HepG2 (cell line): ENCODE data around the gene TUBA4B. TPM values are rescaled to one million over a fixed set of nuclear protein-coding genes. Genes with fewer than 3 reads are reported as not detected.

ENCODE experiments used
- CBX2 ChIP-seq, 2 experiments: fragments of 200-600 bp in 1 of 2; sonication (generic); formaldehyde crosslinking in 1 of 2; IDR thresholded peaks; 2 replicates each; pipeline versions ENCODE4 v1.7.0 to v1.8.1; 2018 to 2022; ENCODE audit warnings: low read depth in 2 of 2, low read length in 1 of 2, mild to moderate bottlenecking in 1 of 2, missing genetic modification reagents in 1 of 2
- CREB1 ChIP-seq, 2 experiments: fragments of 450-650 bp in 1 of 2; IDR thresholded peaks; 2 replicates each; pipeline ENCODE4 v1.6.1; 2016 to 2017; ENCODE audit warnings: control low read depth in 1 of 2, mild to moderate bottlenecking in 1 of 2, missing compliant biosample characterization in 1 of 2, missing genetic modification characterization in 1 of 2
- CTCF ChIP-seq: sonication (generic); formaldehyde crosslinking; IDR thresholded peaks from 2 replicates; pipeline ENCODE4 v1.5.0; 2020; ENCODE audit warnings: mild to moderate bottlenecking, missing genetic modification reagents, moderate library complexity
- FOXK2 ChIP-seq: fragments of 450-650 bp; IDR thresholded peaks from 2 replicates; pipeline ENCODE4 v1.6.1; 2016
- GABPA ChIP-seq, 2 experiments: IDR thresholded peaks; 2 replicates each; pipeline ENCODE4 v1.6.1; 2011 to 2016; ENCODE audit warnings: low read depth in 2 of 2, low read length in 1 of 2, missing biosample characterization in 1 of 2, missing genetic modification characterization in 1 of 2
- HCFC1 ChIP-seq: fragments of 150-350 bp; IDR thresholded peaks from 2 replicates; pipeline ENCODE4 v1.6.1; 2014; ENCODE audit warnings: low read depth, low read length
- HNF1B ChIP-seq: sonication (generic); formaldehyde crosslinking; IDR thresholded peaks from 2 replicates; pipeline ENCODE4 v1.5.1; 2020; ENCODE audit warnings: mild to moderate bottlenecking, moderate library complexity, missing genetic modification reagents
- KDM5B ChIP-seq: sonication (generic); formaldehyde crosslinking; IDR thresholded peaks from 2 replicates; pipeline ENCODE4 v1.4.0; 2020; ENCODE audit warnings: missing genetic modification reagents, mild to moderate bottlenecking, borderline replicate concordance
- KLF13 ChIP-seq: sonication (generic); formaldehyde crosslinking; IDR thresholded peaks from 2 replicates; pipeline ENCODE4 v1.4.0; 2020; ENCODE audit warnings: mild to moderate bottlenecking, missing genetic modification reagents
- MED13 ChIP-seq: sonication (generic); formaldehyde crosslinking; IDR thresholded peaks from 2 replicates; pipeline ENCODE4 v1.5.0; 2020; ENCODE audit warnings: missing genetic modification reagents
- NR2F6 ChIP-seq, 2 experiments: IDR thresholded peaks; 2 replicates each; pipeline ENCODE4 v1.6.1; 2016; ENCODE audit warnings: antibody characterized with exemption in 1 of 2, mild to moderate bottlenecking in 1 of 2
- PPARG ChIP-seq: conservative IDR thresholded peaks from 2 replicates; pipeline ENCODE4 v1.6.1; 2016; ENCODE audit warnings: missing biosample characterization, missing genetic modification reagents
- REPIN1 ChIP-seq: sonication (generic); formaldehyde crosslinking; IDR thresholded peaks from 2 replicates; pipeline ENCODE4 v1.8.0; 2022; ENCODE audit warnings: missing genetic modification reagents, low read depth, mild to moderate bottlenecking, borderline replicate concordance
- ZBTB14 ChIP-seq: sonication (generic); formaldehyde crosslinking; IDR thresholded peaks from 2 replicates; pipeline ENCODE4 v1.4.0; 2020; ENCODE audit warnings: missing genetic modification reagents
- ZBTB26 ChIP-seq: IDR thresholded peaks from 2 replicates; pipeline ENCODE4 v1.6.1; 2016; ENCODE audit warnings: missing compliant biosample characterization, missing genetic modification reagents, borderline replicate concordance
- ZMYM4 ChIP-seq: sonication (generic); formaldehyde crosslinking; IDR thresholded peaks from 2 replicates; pipeline ENCODE4 v1.8.1; 2023; ENCODE audit warnings: mild to moderate bottlenecking, missing genetic modification reagents
- ZNF24 ChIP-seq: fragments of 450-650 bp; IDR thresholded peaks from 2 replicates; pipeline ENCODE4 v1.6.1; 2017; ENCODE audit warnings: antibody characterized with exemption, mild to moderate bottlenecking
- ZNF263 ChIP-seq: sonication (generic); formaldehyde crosslinking; IDR thresholded peaks from 2 replicates; pipeline ENCODE4 v1.4.0; 2020; ENCODE audit warnings: missing genetic modification reagents
- ZNF343 ChIP-seq: sonication (generic); formaldehyde crosslinking; IDR thresholded peaks from 2 replicates; pipeline ENCODE4 v1.4.0; 2020; ENCODE audit warnings: mild to moderate bottlenecking, missing genetic modification reagents
- ZNF350 ChIP-seq: sonication (generic); formaldehyde crosslinking; IDR thresholded peaks from 2 replicates; pipeline ENCODE4 v1.4.0; 2020; ENCODE audit warnings: mild to moderate bottlenecking, low read depth, missing genetic modification reagents, borderline replicate concordance
- ZNF607 ChIP-seq: sonication (generic); formaldehyde crosslinking; IDR thresholded peaks from 2 replicates; pipeline ENCODE4 v1.5.1; 2020; ENCODE audit warnings: missing genetic modification reagents, mild to moderate bottlenecking, borderline replicate concordance
- ZNF850 ChIP-seq: sonication (generic); formaldehyde crosslinking; conservative IDR thresholded peaks from 2 replicates; pipeline ENCODE4 v1.9.0; 2021; ENCODE audit warnings: mild to moderate bottlenecking, missing genetic modification reagents
- polyA plus RNA-seq, 8 experiments: library from polyadenylated mRNA; depleted of rRNA in 3 of 8; stranded (reverse) in 7 of 8; unstranded in 1 of 8; fragments of >200 nt; fragmentation: Illumina TruSeq in 4 of 8; extraction: Trizol in 4 of 8; gene quantifications; 2 replicates each; pipeline versions ENCODE4 v1.2.1 to v1.2.3, GENCODE V29; 2011 to 2016; ENCODE audit warnings: low read depth in 4 of 8, missing spikeins in 1 of 8, mixed read lengths in 1 of 8; ENCODE audit not compliant: insufficient read depth in 1 of 8
- total RNA-seq, 5 experiments: library from RNA; depleted of rRNA; stranded (reverse); fragments of >200 nt; fragmentation: Illumina TruSeq; extraction: Trizol; gene quantifications; 2 replicates each; pipeline ENCODE4 v1.2.3, GENCODE V29; 2016; ENCODE audit warnings: low read depth in 1 of 5

The TUBA4B gene
- total and polyA plus RNA-seq, 2 of the 13 experiments (the other 11 are each of a cell fraction or from before 2014, with no cell fraction given) = 0.18 to 0.22 TPM

- peak; percentile 80 for TF ChIP-seq KDM5B (CRISPR knock-in tag)
- no peak; the same call in 1 of the 2 replicates for TF ChIP-seq KLF13
- no peak for TF ChIP-seq ZNF24
- TF ChIP-seq REPIN1 (CRISPR knock-in tag) = peak; percentile 29; the same call in 1 of the 2 replicates
- TF ChIP-seq ZBTB14 (CRISPR knock-in tag) = no peak
- no peak for TF ChIP-seq FOXK2
- TF ChIP-seq ZNF263 (CRISPR knock-in tag) = peak; percentile 78; the same call in 1 of the 2 replicates
- no peak for TF ChIP-seq CBX2 (IDR thresholded peaks at IDR 0.05; ENCODE audit: low read depth, low read length)
- no peak for TF ChIP-seq CBX2 (CRISPR knock-in tag; IDR thresholded peaks at IDR 0.05; ENCODE audit: low read depth)
- TF ChIP-seq MED13 = no peak
- peak; percentile 56; the same call in 1 of the 2 replicates for TF ChIP-seq ZBTB26 (CRISPR knock-in tag)
- no peak for TF ChIP-seq ZNF850 (CRISPR knock-in tag)
- no peak for TF ChIP-seq GABPA (IDR thresholded peaks at IDR 0.05; ENCODE audit: low read depth, low read length)
- peak; percentile 37; the same call in 1 of the 2 replicates for TF ChIP-seq GABPA (CRISPR knock-in tag; IDR thresholded peaks at IDR 0.05; ENCODE audit: low read depth)
- TF ChIP-seq ZMYM4 (CRISPR knock-in tag) = peak; percentile 85
- 0 out of 2 replicates have a peak, but pooled peaks have one; percentile 37 for TF ChIP-seq PPARG (CRISPR knock-in tag)
- TF ChIP-seq ZNF350 (CRISPR knock-in tag) = peak; percentile 83
- TF ChIP-seq ZNF607 = 0 out of 2 replicates have a peak, but pooled peaks have one; percentile 34
- no peak for TF ChIP-seq CREB1 (IDR thresholded peaks at IDR 0.05)
- TF ChIP-seq CREB1 (CRISPR knock-in tag; IDR thresholded peaks at IDR 0.05) = 0 out of 2 replicates have a peak, but pooled peaks have one; percentile 6
- 0 out of 2 replicates have a peak, but pooled peaks have one; percentile 47 for TF ChIP-seq ZNF343 (CRISPR knock-in tag)
- TF ChIP-seq CTCF (CRISPR knock-in tag) = peak; percentile 98
- no peak for TF ChIP-seq HCFC1
- no peak for TF ChIP-seq NR2F6 (IDR thresholded peaks at IDR 0.05)
- peak; percentile 13; the same call in 1 of the 2 replicates for TF ChIP-seq NR2F6 (CRISPR knock-in tag; IDR thresholded peaks at IDR 0.05)
- peak; percentile 70 for TF ChIP-seq HNF1B
Observed at GRCh38 chr2:219277703-219278654, 24.9 kb downstream of the TUBA4B start (continued).
